ENCODE data around the gene SKAP2. TPM values are rescaled to one million over a fixed set of nuclear protein-coding genes. Genes with fewer than 3 reads are reported as not detected.
A peak's percentile ranks its signal among the peaks of the same experiment; 100 is the strongest.

SKAP2 gene
- polyA plus RNA-seq, 2 of the 4 experiments (the other 2 are of a cell fraction), result 18.7 to 23.0 TPM

GRCh38 chr7:26700386-26700785 lies 164.0 kb downstream of the SKAP2 start:
- Histone ChIP-seq H3K4me3 (no peak overlapping the region), H3K9me3 (no peaks in the 10 kb centered on the region), H3K4me2 (peak overlapping the region; percentile 53), H3K4me1 (peaks cover 45% of the 10 kb centered on the region), H3K27ac (peak overlapping the region in 1 of 2 experiments; percentile 23; a peak in 2 of 6 replicates)
- ATAC-seq (no peak), DNase-seq (ENCODE audit: low read depth in 1 of 2, low spot score in 1 of 2) (no peak), FAIRE-seq (no peak)
- no peak for TF ChIP-seq CEBPB (IDR thresholded peaks at IDR 0.05)
- TF ChIP-seq, protein P1, sequence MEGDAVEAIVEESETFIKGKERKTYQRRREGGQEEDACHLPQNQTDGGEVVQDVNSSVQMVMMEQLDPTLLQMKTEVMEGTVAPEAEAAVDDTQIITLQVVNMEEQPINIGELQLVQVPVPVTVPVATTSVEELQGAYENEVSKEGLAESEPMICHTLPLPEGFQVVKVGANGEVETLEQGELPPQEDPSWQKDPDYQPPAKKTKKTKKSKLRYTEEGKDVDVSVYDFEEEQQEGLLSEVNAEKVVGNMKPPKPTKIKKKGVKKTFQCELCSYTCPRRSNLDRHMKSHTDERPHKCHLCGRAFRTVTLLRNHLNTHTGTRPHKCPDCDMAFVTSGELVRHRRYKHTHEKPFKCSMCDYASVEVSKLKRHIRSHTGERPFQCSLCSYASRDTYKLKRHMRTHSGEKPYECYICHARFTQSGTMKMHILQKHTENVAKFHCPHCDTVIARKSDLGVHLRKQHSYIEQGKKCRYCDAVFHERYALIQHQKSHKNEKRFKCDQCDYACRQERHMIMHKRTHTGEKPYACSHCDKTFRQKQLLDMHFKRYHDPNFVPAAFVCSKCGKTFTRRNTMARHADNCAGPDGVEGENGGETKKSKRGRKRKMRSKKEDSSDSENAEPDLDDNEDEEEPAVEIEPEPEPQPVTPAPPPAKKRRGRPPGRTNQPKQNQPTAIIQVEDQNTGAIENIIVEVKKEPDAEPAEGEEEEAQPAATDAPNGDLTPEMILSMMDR (IDR thresholded peaks at IDR 0.05), result no peak
- CTCF ChIA-PET, result interaction anchor here (1.1 to 1.5 kb wide), 4 partner anchors 10 to 456 kb away, joined by 3 to 4 read pairs (median 4); partner anchors contain the start of gene HOXA7
- POLR2A ChIA-PET, result interaction anchor here (1.0 kb wide), 1 partner anchor 443 kb away, joined by 4 read pairs; the partner anchor contains the start of gene HOXA5
- 95% methylated on average over 5 of the region's 5 CpGs for WGBS (ENCODE audit: missing lambda C conversion rate)

DNA sequence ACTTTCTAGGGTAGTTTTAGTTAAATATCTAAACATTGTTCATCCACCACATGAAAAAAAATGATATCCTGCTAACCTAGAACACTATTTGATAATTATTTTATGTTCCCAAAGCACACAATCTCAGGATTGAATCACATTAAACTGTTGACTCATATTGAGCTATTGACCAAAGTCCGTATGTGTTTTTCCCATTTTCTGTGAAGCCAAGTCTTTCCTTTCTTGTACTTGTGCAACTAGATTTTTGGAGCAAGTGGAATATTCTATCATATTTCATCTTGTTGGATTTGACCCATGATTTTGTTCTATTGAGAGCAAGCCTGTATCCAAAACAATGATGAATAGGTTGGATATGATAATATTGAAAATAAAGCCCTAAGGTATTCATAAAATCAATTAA lies 164.6 kb downstream of the SKAP2 start:
- DNase-seq (ENCODE audit: low read depth in 1 of 2, low spot score in 1 of 2) (peak in 1 of 2 experiments; percentile 49), ATAC-seq (peak in 1 of 2 experiments; percentile 67; a peak in 3 of 6 replicates), FAIRE-seq (peak; percentile 18)
- TF ChIP-seq JUNB (IDR thresholded peaks at IDR 0.05) (peak; percentile 46), PHF8 (IDR thresholded peaks at IDR 0.05; ENCODE audit: borderline replicate concordance, low read depth) (no peak), GATA3 (IDR thresholded peaks at IDR 0.05; ENCODE audit: borderline replicate concordance) (peak; percentile 12; the same call in 1 of the 2 replicates), CEBPB (IDR thresholded peaks at IDR 0.05) (peak in 1 of 2 experiments; percentile 13; a peak in 1 of 4 replicates), FOSL2 (IDR thresholded peaks at IDR 0.05) (peak; percentile 36; the same call in 1 of the 2 replicates), FOSL2 (CRISPR knock-in tag; IDR thresholded peaks at IDR 0.05) (peak; percentile 46)
- TF ChIP-seq, protein P2, sequence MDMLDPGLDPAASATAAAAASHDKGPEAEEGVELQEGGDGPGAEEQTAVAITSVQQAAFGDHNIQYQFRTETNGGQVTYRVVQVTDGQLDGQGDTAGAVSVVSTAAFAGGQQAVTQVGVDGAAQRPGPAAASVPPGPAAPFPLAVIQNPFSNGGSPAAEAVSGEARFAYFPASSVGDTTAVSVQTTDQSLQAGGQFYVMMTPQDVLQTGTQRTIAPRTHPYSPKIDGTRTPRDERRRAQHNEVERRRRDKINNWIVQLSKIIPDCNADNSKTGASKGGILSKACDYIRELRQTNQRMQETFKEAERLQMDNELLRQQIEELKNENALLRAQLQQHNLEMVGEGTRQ (IDR thresholded peaks at IDR 0.05), result no peak
- peak overlapping the region in 1 of 2 experiments; percentile 23; a peak in 1 of 6 replicates for H3K27ac ChIP-seq
- H3K4me3 ChIP-seq, result no peak overlapping the region
- ChIA-PET CTCF (interaction anchor here (1.2 to 2.5 kb wide), 4 partner anchors 10 to 457 kb away, joined by 3 to 9 read pairs (median 4); partner anchors contain the start of gene HOXA7), POLR2A (interaction anchor here (1.0 kb wide), 1 partner anchor 444 kb away, joined by 4 read pairs; the partner anchor contains the start of gene HOXA5)
- H3K4me1 ChIP-seq, result peaks cover 39% of the 10 kb centered on the region
- WGBS (ENCODE audit: missing lambda C conversion rate), result 11% methylated on average over 1 of the region's 1 CpG
- no peaks in the 10 kb centered on the region for H3K9me3 ChIP-seq
- peak overlapping the region; percentile 53 for H3K4me2 ChIP-seq

- CTCF ChIA-PET, result interaction anchor here (0.6 to 2.5 kb wide), 9 partner anchors 9 to 458 kb away, joined by 3 to 9 read pairs (median 4); partner anchors contain the start of genes HOXA5 and HOXA7
- Histone ChIP-seq H3K9me3 (no peaks in the 10 kb centered on the region), H3K4me3 (no peak overlapping the region), H3K4me2 (peak overlapping the region; percentile 53), H3K4me1 (peaks cover 32% of the 10 kb centered on the region), H3K27ac (no peak overlapping the region)
- TF ChIP-seq CHD2 (IDR thresholded peaks at IDR 0.05; ENCODE audit: low read length, partially characterized antibody) (no peak), HES2 (IDR thresholded peaks at IDR 0.05) (no peak), POLR2A (IDR thresholded peaks at IDR 0.05; ENCODE audit: low read length) (no peak), KDM5A (IDR thresholded peaks at IDR 0.05) (no peak), PHF8 (IDR thresholded peaks at IDR 0.05; ENCODE audit: borderline replicate concordance, low read depth) (no peak), NR3C1 (IDR thresholded peaks at IDR 0.05) (no peak), POLR2AphosphoS2 (conservative IDR thresholded peaks at IDR 0.05; ENCODE audit: low read length) (no peak), ESRRA (IDR thresholded peaks at IDR 0.05; ENCODE audit: borderline replicate concordance, low read length) (no peak), RCOR1 (IDR thresholded peaks at IDR 0.05; ENCODE audit: low read depth, low read length) (no peak), HMGXB4 (CRISPR knock-in tag; IDR thresholded peaks at IDR 0.05; ENCODE audit: borderline replicate concordance) (no peak)
- TF ChIP-seq, protein P3, sequence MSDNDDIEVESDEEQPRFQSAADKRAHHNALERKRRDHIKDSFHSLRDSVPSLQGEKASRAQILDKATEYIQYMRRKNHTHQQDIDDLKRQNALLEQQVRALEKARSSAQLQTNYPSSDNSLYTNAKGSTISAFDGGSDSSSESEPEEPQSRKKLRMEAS (IDR thresholded peaks at IDR 0.05), result no peak
- TF ChIP-seq, protein P2 (IDR thresholded peaks at IDR 0.05), result no peak
- POLR2A ChIA-PET, result no interaction called here
- FAIRE-seq (peak; percentile 7), ATAC-seq (no peak), DNase-seq (ENCODE audit: low read depth in 1 of 2, low spot score in 1 of 2) (no peak)
- WGBS (ENCODE audit: missing lambda C conversion rate), result 94% methylated on average over 3 of the region's 3 CpGs
Measured at GRCh38 chr7:26698806-26699205, 165.6 kb downstream of the SKAP2 start.

Data from A549 (cell line).